H54 (cell line): Measurements from ENCODE around the gene PTPRR.

ENCODE experiments used
- DNase-seq: peaks from one replicate; pipeline ENCODE4 v3.0.0; 2011; ENCODE audit warnings: low spot score, mixed read lengths; ENCODE audit not compliant: insufficient read length
- FAIRE-seq: peaks from 3 replicates; lab custom pipeline; 2011; peaks lifted over from hg19 to GRCh38; lab: Jason Lieb, UNC
- POLR2A ChIP-seq: IDR thresholded peaks from 2 replicates; pipeline ENCODE4 v1.6.1; 2011; ENCODE audit warnings: low read depth, mild to moderate bottlenecking, low read length

The PTPRR gene

DNA sequence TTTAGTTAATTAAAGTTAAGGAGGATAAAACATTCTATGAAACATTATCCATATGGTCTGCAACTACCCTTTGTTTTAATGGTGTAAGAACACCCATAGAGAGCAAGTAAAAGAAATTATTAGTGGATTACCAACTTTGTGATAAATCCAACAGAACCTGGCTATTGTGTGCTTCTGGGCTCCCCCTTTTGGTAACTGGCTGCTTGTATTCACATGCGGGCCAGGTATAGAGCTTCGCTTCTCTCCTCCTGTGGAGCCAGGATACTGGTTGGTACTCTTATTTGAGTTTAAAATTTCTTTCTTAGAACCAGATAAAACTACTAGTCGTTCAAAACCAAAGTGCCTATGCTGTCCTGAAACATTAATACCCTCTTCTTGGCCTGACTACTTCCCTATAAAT is 81.0 kb downstream of the PTPRR start:
- FAIRE-seq (no peak), DNase-seq (no peak)
- no peak for TF ChIP-seq POLR2A

GRCh38 chr12:70838127-70838526 is 82.4 kb downstream of the PTPRR start:
- no peak for FAIRE-seq
- TF ChIP-seq POLR2A, result no peak
- DNase-seq, result no peak

- TF ChIP-seq POLR2A, result no peak
- DNase-seq (no peak), FAIRE-seq (no peak)
These were observed 83.5 kb downstream of the PTPRR start for GRCh38 chr12:70837026-70837425.

DNA sequence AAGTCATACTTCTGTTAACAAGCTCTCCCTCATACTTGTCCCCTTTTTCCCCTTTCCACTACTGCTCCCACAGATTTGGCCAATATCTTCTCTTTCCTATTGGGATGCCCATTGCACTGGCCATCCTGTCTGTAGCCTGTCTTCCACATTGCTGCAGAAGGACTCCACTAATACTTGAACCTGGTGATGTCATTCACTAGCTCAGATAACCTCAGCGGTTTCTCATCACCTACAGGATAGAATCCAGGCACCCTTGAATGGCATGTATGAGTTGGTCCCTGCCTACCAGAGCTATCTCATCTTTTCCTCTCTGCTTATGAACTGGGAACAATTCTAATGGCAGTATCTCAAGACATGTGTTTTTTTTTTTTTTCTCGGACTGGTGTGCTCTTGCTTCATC is 84.6 kb downstream of the PTPRR start:
- no peak for DNase-seq
- no peak for TF ChIP-seq POLR2A
- no peak for FAIRE-seq

DNA sequence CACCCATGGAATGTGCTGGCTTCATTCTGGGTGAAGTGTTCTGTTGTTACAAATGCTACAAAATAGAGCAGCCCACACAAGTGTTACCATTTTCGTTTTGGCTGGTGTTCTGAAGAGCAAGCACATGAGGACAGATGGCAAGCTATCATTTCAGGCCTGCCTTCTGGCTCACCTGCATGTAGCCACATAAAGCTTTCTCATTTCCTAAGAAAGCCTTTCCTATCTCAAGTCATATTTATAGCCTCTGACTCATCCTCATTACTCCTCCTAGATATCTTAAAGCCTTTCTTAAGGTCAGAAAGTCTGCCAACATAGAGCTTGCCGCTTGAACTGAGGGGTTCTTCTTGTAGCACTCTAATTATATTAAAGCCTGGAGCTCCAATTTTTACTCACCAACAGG is 89.0 kb downstream of the PTPRR start:
- TF ChIP-seq POLR2A, result no peak
- FAIRE-seq (no peak), DNase-seq (no peak)

DNA sequence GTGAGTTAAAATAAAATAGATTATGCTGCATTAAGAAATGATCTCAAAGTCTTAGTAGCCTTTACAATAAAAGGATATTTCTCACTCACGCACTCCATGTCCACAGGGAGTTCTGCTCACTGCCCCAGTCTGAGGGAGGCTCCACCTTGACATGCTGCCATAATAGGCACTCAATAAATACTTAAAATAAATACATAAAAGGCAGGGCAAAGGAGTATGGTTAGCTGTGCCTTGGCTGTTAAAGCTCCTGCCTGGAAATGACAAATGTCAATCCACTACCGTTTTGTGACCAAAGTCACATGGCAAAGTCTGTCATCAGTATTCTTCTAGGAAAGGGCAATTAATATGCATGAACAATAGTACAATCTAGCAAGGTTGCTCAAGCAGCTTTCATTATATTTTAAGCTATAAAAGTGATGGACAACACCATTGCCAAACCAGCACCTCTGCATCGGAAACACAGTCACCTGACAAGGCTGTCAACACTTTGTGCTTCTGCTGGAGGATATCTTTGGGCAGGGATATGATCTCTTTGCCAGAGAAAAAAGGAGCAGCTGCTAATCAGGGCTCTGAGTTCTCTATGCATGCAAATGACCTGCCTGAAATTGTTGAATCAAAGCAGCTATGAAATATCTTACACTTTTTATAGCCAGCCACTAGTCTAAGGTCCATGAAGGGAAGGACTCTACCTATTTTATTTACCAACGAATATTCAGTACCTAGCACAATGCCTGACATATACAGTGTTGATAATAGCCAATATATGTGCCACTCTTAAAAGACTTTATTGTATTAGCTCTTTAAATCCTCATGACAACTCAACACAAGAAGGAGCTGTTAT is 90.1 kb downstream of the PTPRR start:
- FAIRE-seq (no peak), DNase-seq (no peak)
- TF ChIP-seq POLR2A, result no peak

GRCh38 chr12:70829070-70829469 is 91.5 kb downstream of the PTPRR start:
- no peak for FAIRE-seq
- no peak for TF ChIP-seq POLR2A
- DNase-seq, result no peak

DNA sequence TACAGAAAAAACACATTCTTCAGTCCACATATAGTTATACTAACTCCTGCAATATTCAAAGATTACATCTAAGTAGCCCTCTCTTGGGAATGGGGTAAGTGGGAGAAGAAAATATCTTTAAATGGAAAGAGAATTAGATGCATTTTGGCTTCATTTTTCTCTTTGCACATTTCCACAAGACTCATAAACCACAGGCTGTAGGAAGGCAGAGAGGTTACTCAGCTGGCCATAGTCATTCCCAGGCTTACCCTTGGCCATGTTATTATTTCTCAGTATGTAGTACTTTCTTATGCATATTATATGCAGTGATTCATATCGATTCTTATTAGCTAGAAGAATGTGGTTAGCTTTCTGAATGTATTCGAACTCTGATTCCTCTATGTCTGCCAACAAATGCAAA is 92.2 kb downstream of the PTPRR start:
- TF ChIP-seq POLR2A, result no peak
- DNase-seq (no peak), FAIRE-seq (no peak)

GRCh38 chr12:70826156-70826555 is 94.4 kb downstream of the PTPRR start:
- DNase-seq (no peak), FAIRE-seq (no peak)
- TF ChIP-seq POLR2A, result no peak

DNA sequence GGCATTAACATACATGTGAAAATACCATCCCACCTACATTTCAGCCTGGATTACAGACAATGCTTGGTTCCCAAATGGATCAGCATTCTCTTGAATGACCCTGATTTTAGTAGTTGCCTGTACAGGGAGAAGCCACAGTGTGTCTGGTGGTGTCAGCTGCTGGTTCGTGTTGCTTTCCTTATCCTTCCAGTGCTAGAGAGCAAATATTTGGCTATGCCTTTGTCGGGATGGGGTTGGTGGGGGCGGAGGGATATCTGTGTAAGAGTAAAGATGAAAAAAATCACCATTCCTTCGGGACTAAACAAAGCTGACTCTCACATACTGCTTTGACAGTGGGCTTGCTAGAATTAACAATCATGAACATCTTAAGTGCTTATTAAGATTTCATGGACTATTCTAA is 96.0 kb downstream of the PTPRR start:
- no peak for FAIRE-seq
- no peak for DNase-seq
- no peak for TF ChIP-seq POLR2A

GRCh38 chr12:70823182-70823976 is 97.2 kb downstream of the PTPRR start:
- no peak for FAIRE-seq
- TF ChIP-seq POLR2A, result no peak

DNA sequence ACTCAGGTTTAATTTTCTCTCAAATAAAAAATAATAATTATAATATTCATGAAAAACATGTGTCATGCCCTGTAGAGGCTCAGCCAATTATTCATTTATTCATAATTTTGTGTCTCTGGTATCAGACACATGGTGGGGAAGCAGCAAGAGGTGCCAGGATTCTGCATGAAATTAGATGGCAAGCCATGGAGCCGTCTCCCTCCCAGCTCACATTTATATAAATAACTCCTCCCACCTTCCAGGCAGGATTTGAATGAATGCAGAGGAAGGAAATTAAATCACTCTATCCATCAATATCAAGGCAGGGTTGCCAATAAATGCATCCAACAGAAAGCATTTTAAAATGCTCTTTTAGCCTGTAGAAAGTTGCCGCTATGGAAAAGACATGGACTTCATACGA is 98.1 kb downstream of the PTPRR start:
- no peak for TF ChIP-seq POLR2A
- DNase-seq (no peak), FAIRE-seq (no peak)

More at GRCh38 chr12:70823182-70823976, 97.2 kb downstream of the PTPRR start:
- no peak for DNase-seq

DNA sequence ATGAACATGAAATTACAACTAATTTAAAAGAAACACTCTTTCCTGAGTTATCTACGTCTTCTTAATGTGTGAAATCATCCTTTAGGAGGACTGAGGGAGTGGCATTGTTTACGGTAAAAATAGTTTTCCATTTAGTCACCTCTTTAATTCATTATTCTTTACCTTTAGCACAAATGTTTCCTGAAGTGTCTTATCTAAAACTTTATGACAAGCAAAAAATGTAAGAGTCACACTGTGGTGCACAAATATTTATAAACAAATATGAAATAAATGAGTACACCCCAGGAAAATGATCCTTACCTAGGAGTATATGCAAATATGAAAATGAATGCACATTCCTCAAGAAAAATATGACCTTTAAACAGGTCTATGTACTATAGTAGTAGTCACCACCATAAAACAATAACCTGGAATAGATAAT is 104.6 kb downstream of the PTPRR start:
- FAIRE-seq (no peak), DNase-seq (no peak)
- no peak for TF ChIP-seq POLR2A

- no peak for DNase-seq
- no peak for TF ChIP-seq POLR2A
- no peak for FAIRE-seq
These were observed 105.5 kb downstream of the PTPRR start for GRCh38 chr12:70815056-70815455.

DNA sequence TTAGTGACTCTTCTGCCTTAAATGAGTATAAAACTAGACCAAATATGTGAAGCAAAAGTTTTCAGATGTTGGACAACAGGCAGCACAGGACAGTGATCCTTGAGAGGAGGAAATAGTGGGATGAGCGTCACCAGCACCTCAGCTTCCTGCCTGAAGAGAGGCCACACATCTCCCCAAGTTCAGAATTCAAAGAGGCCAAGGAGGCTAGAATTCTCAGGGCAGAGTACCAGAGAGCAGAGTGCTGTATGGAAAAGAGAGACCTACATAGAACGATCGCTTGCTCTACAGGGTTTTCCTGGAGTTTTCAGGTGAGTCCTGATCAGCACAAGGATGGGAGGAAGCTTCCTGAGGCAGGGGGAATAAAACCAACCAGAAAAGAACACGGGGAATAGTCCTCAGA is 107.0 kb downstream of the PTPRR start:
- FAIRE-seq (no peak), DNase-seq (no peak)
- no peak for TF ChIP-seq POLR2A
